ENCODE results near the gene YWHAQ.

YWHAQ gene

DNA sequence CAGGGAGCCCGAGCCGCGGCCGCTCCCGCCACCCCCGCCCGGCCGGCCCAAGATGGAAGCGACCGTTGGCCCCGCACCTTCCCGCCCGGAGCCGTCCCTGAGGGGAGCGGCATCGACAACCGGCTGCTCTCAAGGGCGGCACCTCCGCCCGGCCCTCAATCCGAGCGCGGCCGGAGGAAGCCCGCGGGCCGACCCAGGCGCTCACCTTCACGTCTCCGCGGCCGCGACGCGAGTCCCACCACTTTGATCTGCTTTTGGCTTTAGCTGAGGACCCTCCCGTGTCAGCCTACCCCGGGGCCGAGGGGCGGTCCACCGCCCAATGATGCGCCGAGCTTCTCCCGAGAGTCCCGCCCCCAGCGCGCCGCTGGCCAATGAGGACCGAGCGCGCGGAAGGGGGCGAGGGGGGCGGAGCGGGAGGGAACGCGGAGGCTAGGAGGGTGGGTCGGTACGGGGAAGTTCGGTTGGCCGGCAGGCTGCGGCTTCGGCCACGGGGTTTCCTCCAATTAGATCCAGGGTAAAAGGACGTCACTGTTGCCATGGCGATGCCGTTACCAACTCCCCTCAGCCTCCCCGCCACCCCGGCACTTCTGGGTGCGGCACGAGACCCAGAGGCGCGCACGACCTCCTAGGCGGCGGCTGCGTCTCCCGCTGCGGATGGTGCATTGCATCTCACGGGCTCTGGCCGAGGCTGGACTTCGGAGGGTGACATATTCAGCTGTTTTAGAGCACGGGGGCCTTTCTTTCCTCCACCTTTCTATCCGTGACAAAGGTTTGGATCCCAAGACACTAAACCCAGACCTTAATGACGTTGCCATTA lies at the start of gene YWHAQ:
YWHAQ (minus strand) TSS at position 262 of the 817 bp plus-strand sequence. CDS start 545 bp downstream, outside the sequence.
- TF ChIP-seq CTCF (conservative IDR thresholded peaks at IDR 0.05; ENCODE audit: low read depth) = no peak
- ChIA-PET POLR2A (ENCODE audit: low non-redundant PET) (interaction anchor here (0.5 to 1.4 kb wide), 6 partner anchors 9 to 123 kb away, joined by 3 to 7 read pairs (median 3); no protein-coding TSS in a partner anchor), CTCF (interaction anchor here (0.6 to 0.7 kb wide), 2 partner anchors 47 to 106 kb away, joined by 3 to 4 read pairs; no protein-coding TSS in a partner anchor)
- peak; percentile 99 for DNase-seq (ENCODE audit: low spot score)
- H3K27ac ChIP-seq = peak within 1 kb of the TSS; percentile 94

DNA sequence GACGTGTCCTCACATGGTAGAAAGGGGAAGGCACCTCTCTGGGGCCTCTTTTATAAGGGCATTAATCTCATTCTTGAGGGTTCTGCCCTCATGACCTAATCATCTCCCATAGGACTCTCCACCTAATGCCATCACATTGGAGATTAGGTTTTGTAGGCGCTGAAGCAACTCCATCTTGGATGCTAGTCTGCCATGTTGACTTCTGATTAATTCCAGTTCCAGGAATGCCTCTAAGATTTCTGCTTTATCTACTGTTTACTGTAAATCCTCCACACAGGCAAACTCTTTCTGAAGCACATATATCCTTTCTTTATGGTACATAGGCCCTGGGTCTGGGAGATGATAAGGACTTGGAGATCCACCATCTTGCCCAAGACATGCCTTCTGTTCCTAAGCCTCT lies 49.3 kb upstream of the YWHAQ start:
- no peak for TF ChIP-seq CTCF (conservative IDR thresholded peaks at IDR 0.05; ENCODE audit: low read depth)
- H3K27ac ChIP-seq = no peak overlapping the region
- ChIA-PET CTCF (no interaction called here), POLR2A (ENCODE audit: low non-redundant PET) (no interaction called here)
- DNase-seq (ENCODE audit: low spot score) = no peak

- no peak for DNase-seq (ENCODE audit: low spot score)
- ChIA-PET POLR2A (ENCODE audit: low non-redundant PET) (no interaction called here), CTCF (no interaction called here)
- H3K27ac ChIP-seq = no peak overlapping the region
- no peak for TF ChIP-seq CTCF (conservative IDR thresholded peaks at IDR 0.05; ENCODE audit: low read depth)
Measured at GRCh38 chr2:9679218-9679617, 48.4 kb upstream of the YWHAQ start.

DNA sequence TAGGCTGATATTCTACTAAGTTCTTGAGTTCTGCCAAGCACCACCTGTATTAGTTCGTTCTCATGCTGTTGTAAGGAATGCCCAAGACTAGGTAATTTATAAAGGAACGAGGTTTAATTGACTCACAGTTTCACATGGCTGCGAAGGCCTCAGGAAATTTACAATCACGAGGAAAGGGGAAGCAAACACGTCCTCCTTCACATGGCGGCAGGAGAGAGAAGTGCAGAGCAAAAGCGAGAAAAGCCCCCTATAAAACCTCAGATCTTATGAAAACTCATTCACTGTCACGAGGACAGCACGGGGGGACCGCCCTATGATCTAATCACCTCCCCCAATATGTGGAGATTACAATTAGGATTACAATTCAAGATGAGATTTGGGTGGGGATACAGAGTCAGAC lies 47.7 kb upstream of the YWHAQ start:
- ChIA-PET CTCF (no interaction called here), POLR2A (ENCODE audit: low non-redundant PET) (no interaction called here)
- no peak overlapping the region for H3K27ac ChIP-seq
- no peak for TF ChIP-seq CTCF (conservative IDR thresholded peaks at IDR 0.05; ENCODE audit: low read depth)
- no peak for DNase-seq (ENCODE audit: low spot score)

- POLR2A ChIA-PET (ENCODE audit: low non-redundant PET) = no interaction called here
- CTCF ChIA-PET = interaction anchor here (0.5 to 0.8 kb wide), 2 partner anchors 19 to 124 kb away, joined by 4 to 5 read pairs; no protein-coding TSS in a partner anchor
Measured at GRCh38 chr2:9675415-9676351, 44.9 kb upstream of the YWHAQ start.

More at GRCh38 chr2:9675415-9676351, 44.9 kb upstream of the YWHAQ start:
- DNase-seq (ENCODE audit: low spot score) = peak; percentile 84
- no peak for TF ChIP-seq CTCF (conservative IDR thresholded peaks at IDR 0.05; ENCODE audit: low read depth)
- peak overlapping the region; percentile 86 for H3K27ac ChIP-seq
